ENCODE measurements around the gene VPS25.

Gene VPS25

DNA sequence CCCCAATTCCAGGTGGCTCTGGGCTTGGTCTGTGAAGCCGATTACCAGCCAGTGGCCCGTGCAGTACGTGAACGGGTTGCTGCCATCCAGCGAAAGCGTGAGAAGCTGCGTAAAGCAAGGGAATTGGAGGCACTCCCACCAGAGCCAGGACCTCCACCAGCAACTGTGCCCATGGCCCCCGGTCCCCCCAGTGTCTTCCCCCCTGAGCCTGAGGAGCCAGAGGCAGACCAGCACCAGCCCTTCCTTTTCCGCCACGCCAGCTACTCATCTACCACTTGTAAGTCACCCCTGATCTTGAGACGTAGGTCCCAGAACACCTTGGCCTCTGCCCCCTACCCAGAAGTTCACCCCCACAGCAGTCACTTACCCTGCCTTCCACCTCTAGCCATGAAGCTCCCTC is 14.0 kb downstream of the VPS25 start:
- H3K27ac ChIP-seq, result no peak overlapping the region
- TF ChIP-seq ZFX (IDR thresholded peaks at IDR 0.05), result no peak
- TF ChIP-seq, protein P1, sequence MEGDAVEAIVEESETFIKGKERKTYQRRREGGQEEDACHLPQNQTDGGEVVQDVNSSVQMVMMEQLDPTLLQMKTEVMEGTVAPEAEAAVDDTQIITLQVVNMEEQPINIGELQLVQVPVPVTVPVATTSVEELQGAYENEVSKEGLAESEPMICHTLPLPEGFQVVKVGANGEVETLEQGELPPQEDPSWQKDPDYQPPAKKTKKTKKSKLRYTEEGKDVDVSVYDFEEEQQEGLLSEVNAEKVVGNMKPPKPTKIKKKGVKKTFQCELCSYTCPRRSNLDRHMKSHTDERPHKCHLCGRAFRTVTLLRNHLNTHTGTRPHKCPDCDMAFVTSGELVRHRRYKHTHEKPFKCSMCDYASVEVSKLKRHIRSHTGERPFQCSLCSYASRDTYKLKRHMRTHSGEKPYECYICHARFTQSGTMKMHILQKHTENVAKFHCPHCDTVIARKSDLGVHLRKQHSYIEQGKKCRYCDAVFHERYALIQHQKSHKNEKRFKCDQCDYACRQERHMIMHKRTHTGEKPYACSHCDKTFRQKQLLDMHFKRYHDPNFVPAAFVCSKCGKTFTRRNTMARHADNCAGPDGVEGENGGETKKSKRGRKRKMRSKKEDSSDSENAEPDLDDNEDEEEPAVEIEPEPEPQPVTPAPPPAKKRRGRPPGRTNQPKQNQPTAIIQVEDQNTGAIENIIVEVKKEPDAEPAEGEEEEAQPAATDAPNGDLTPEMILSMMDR (conservative IDR thresholded peaks at IDR 0.05), result no peak

DNA sequence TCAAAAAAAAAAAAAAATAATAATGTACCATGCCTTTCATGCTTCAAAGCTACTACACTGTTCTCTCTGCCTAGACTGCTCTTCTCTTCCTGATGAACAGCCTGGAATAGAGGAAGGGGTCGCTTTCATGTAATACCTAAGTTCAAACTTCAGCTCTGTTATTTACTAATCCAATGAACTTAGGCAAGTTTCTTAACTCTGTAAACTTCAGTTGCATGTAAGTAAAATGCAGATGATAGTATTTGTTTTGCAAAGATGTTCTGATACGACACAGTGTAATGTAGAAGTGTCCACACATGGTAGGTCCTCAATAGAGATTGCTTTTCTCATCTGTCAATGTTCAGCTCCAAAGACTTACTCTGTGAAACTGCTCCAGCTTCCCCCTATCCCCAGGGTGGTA is 18.7 kb downstream of the VPS25 start:
- H3K27ac ChIP-seq, result no peak overlapping the region
- TF ChIP-seq ZFX (IDR thresholded peaks at IDR 0.05), result no peak
- TF ChIP-seq, protein P1 (conservative IDR thresholded peaks at IDR 0.05), result no peak

DNA sequence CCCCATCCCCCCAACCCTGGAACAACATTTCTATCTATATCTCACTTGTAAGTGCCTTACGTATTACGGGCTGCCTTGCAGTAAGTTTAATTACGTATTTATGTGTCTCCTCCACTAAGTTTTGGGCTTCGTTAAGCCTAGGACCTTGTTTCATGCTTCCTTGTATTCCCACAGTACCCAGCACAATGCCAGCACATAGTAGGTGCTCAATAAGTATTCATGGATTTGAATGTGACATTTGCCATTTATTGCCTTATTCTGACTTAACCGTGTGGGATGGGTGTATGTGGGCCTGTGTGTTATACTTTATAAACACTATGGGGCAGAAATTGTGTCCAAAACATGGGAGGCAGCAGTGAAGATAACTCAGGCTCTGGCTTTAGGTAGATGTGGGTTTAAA is 19.3 kb downstream of the VPS25 start:
- no peak overlapping the region for H3K27ac ChIP-seq
- no peak for TF ChIP-seq ZFX (IDR thresholded peaks at IDR 0.05)

DNA sequence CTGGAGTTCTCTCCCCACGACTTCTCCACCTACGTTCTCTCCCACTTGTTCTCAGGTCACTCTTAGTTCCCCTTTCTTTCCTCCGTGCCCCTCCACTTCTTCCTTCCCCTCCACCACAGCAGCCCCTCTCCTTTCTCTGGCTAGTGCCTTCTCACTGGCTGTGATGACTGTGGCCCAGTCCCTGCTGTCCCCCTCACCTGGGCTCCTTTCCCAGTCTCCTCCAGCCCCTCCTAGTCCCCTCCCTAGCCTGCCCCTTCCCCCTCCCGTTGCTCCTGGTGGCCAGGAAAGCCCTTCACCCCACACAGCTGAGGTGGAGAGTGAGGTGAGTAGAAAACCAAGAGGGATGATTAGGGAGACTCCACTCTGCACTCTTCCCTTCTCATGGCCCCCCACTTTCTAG is 21.8 kb downstream of the VPS25 start:
- TF ChIP-seq ZFX (IDR thresholded peaks at IDR 0.05), result no peak
- TF ChIP-seq, protein P1 (conservative IDR thresholded peaks at IDR 0.05), result no peak
- no peak overlapping the region for H3K27ac ChIP-seq

DNA sequence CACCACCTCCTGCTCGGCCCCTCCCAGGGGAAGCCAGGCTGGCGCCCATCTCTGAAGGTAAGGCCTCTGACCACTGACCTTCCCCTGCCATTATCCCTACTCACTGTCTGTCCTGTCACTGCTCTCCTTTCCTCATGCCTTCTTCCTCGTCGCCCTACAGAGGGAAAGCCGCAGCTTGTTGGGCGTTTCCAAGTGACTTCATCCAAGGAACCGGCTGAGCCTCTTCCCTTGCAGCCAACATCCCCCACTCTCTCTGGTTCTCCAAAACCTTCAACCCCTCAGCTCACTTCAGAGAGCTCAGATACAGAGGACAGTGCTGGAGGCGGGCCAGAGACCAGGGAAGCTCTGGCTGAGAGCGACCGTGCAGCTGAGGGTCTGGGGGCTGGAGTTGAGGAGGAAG is 22.2 kb downstream of the VPS25 start:
- H3K27ac ChIP-seq, result no peak overlapping the region
- TF ChIP-seq, protein P1 (conservative IDR thresholded peaks at IDR 0.05), result no peak
- no peak for TF ChIP-seq ZFX (IDR thresholded peaks at IDR 0.05)

DNA sequence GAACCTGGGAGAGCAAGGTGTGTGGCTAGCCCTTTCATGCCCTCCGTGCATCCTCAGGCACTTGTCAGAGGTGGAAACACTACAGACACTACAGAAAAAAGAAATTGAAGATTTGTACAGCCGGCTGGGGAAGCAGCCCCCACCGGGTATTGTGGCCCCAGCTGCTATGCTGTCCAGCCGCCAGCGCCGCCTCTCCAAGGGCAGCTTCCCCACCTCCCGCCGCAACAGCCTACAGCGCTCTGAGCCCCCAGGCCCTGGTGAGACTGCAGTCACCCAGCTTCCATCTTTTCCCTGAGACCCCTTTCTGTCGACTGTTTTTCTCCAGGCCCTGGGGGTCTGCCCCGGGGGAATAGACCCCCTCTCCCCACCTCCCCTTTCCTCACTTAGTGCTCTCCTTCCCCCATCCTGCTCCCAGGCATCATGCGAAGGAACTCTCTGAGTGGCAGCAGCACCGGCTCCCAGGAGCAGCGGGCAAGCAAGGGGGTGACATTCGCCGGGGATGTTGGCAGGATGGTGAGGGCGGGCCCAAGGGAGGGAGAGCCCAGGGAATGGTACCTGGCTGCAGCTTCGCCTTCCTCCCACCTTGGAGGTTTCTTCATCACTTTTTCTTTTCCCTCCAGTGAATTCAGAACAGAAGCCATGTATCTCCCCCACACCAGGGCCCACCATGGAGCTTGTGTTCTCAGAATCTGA is 23.0 kb downstream of the VPS25 start:
- no peak overlapping the region for H3K27ac ChIP-seq
- TF ChIP-seq, protein P1 (conservative IDR thresholded peaks at IDR 0.05), result no peak
- no peak for TF ChIP-seq ZFX (IDR thresholded peaks at IDR 0.05)

DNA sequence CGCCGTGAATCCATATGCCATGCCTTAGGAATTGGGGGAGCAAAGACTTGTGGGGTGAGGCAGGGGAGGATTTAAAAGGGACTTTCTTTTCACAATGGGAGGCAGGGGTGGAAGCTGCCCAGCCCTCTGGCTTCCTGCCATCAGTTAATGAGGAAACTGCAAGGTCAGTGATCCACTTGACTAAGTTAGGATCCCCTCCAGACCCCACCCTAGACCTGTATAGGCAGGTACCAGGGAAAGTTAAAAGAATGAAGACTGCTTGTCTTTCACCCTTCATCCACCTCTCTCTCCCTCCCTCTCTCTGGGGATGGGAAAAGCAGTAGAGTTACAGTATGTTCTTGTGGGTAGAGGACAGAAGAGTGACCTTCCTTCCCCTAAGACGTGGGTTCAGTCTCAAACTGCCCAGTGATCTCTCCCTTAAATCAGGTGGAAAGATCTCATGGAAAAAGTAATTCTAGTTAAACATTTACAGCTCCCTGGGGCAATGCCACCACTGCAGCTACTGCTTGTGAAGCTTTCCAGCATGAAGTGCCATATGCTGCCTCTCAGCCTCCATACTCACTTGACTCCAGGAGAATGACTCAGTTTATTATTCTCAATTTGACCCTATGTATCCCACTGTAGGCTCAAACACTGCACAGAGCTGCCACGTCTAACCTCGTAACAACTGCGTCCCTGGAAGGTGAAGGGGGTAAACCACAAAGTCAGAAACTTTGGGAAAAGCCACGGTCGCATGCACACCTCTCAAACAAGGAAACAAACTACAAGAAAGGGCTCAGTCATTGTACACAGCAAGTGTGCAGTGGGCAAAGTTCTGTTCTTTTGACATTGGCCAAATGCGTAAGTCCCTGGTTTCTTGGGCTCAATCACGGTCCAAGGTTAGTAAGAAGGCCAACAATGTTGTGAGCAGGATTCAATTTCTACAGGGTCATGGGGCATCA is 24.1 kb downstream of the VPS25 start:
- peak overlapping the region; percentile 61 for H3K27ac ChIP-seq
- TF ChIP-seq, protein P1 (conservative IDR thresholded peaks at IDR 0.05), result no peak
